CD4-positive, alpha-beta T cell treated with Interleukin-6 for 4 hours (primary cell): ENCODE results near the gene CDON.
"Not testable (repeated sequence)": the region's sequence is repeated elsewhere in the genome, so short reads cannot be mapped to it uniquely, and the experiment has no call there.

Source experiments
- DNase-seq: peaks from one replicate; pipeline ENCODE4 v3.0.0-alpha.2; 2020; ENCODE audit warnings: mixed read lengths

The CDON gene

GRCh38 chr11:125918140-125918840, 144.4 kb downstream of the CDON start:
- no peak for DNase-seq

- no peak for DNase-seq
These were observed 145.9 kb downstream of the CDON start for GRCh38 chr11:125916683-125917347.

DNA sequence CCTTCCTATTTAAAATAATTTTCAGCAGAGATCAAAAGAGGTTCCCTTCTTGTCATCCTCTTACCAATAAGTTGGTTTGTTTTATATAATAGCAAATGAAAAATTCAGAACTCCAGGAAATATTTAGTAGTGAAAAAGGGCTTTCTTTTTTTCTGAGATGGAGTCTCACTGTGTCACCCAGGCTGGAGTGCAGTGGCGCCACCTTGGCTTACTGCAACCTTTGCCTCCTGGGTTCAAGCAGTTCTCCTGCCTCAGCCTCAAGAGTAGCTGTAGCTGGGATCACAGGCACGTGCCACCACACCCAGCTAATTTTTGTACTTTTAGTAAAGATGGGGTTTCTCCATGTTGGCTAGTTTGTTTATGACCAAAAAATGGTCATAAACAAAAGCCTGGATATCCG, 148.1 kb downstream of the CDON start:
- DNase-seq: not testable (repeated sequence)

- DNase-seq: no peak
These were observed 152.3 kb downstream of the CDON start for GRCh38 chr11:125910226-125910849.
